Urothelium cell line (cell line): ENCODE measurements around the gene ZNF649.

Experiments
- DNase-seq: peaks from one replicate; pipeline ENCODE4 v3.0.0; 2011; ENCODE audit warnings: low spot score, mixed read lengths
- FAIRE-seq: peaks from 2 replicates; lab custom pipeline; 2011; peaks lifted over from hg19 to GRCh38; lab: Jason Lieb, UNC

Gene ZNF649

GRCh38 chr19:51889934-51890333 lies 14.9 kb downstream of the ZNF649 start:
- no peak for DNase-seq
- FAIRE-seq, result no peak

DNA sequence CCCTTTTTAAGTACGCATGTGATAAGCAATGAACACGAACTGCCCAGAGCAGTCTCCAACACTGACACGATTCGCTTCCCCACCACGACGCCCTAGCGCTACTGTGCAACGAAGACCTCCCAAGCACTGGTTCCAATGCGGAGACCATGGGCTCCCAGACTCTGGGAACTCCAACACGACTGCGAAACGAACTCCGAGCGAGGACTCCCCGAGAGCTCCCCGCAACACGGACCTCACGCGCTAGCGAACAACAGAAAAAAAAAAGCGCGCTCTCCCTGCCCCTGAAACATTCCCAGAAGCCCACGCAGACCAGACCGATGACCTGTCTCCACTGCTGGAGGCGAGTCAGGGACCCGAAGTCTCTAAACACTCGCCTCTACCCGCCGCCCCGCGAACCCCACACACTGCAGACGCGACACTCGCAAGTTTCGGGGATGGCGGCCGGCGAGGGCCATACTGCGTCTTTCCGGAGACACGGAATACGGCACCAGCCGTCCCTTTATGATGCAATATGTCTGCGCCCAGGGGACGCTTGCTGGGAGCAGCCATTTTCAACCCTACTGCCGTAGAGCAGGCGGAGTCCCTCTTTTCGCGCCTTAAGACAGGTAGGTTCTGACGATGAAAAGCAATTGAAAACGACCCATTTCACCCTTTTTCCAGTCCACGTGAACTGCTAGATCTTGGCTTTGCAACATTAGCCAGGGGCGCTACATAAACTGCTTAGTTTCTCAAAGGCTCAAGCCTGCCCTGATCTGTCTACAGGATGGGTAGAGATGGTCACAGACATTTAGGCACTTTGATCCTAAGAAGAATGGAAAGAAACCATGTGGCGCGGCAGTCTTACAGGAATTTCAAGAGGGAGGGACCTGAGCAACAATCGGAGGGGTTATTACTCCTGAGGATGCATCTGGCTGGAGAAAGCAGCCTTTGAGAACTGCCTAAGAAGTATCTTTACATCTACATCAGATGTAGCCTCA lies 17.0 kb downstream of the ZNF649 start, which contains the start of gene ZNF577:
Gene ZNF577, minus strand, starts transcription at position 430 of the 977 bp plus-strand sequence. CDS start 7,569 bp downstream, outside the sequence.
- peak; percentile 55 for FAIRE-seq

DNA sequence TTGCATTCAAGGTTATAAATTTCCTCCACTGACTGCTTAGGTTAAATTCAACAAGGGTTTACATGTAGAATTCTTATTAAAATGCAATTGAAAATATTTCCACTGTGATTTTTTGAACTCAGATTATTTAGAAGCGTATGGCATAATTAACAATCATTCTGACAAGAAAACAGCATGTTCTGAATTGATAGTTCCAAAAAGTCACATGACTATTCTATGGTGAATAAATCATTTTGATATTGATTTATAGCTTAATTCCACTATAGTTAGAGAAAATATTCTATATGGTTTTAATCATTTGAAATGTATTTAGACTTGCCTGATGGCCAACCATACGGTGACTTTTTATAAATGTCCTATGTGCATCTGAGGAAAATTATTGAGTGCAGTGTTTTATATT lies 20.1 kb downstream of the ZNF649 start:
- no peak for DNase-seq
- no peak for FAIRE-seq

More for the DNA sequence above, 17.0 kb downstream of the ZNF649 start, which contains the start of gene ZNF577:
- DNase-seq, result peak; percentile 91

GRCh38 chr19:51882518-51882917 lies 22.3 kb downstream of the ZNF649 start:
- DNase-seq, result no peak
- FAIRE-seq, result no peak

DNA sequence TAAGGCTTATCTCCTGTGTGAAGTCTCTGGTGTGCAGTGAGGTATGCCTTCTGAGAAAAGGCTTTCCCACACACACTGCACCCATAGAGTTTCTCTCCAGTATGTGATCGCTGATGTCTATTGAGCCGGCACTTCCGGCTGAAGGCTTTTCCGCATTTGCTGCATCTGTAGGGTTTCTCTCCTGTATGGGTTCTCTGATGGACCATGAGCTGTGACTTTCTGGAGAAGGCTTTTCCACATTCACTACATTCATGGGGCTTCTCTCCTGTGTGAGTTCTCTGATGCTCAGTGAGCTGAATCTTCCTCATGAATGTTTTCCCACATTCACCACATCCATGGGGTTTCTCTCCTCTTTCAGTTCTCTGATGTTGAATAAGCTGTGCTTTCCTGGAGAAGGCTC lies 31.7 kb downstream of the ZNF649 start:
- DNase-seq (no peak), FAIRE-seq (no peak)

GRCh38 chr19:51861870-51862622 lies 42.8 kb downstream of the ZNF649 start:
- FAIRE-seq (no peak), DNase-seq (no peak)
